Medulla oblongata (tissue), 1 donor: ENCODE measurements around the gene ZBTB7B.
"Not testable (repeated sequence)": the region's sequence is repeated elsewhere in the genome, so short reads cannot be mapped to it uniquely, and the experiment has no call there.

Experiments
- DNase-seq: peaks from one replicate; pipeline ENCODE4 v3.0.0-alpha.2; 2015; ENCODE audit errors: extremely low spot score

The ZBTB7B gene

DNA sequence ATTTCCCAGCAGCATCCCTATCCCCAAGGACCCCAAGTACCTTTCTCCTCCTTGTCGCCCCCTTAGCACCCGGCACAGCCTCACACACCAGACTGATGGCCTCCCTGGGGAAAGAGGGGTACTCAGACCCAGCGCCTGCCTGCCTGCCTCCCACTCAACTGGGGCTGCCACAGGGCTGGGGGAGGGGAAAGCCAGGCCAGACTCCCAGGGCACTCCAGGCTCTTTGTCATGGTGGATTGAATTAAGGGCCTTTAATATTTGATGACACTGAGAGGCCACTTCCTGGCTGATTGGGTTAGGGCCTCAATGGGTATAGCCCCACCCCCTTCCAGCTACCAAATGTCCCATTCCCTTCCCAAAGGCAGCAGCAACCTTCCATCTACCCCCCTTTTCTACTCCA lies 33.9 kb upstream of the ZBTB7B start:
- no peak for DNase-seq

DNA sequence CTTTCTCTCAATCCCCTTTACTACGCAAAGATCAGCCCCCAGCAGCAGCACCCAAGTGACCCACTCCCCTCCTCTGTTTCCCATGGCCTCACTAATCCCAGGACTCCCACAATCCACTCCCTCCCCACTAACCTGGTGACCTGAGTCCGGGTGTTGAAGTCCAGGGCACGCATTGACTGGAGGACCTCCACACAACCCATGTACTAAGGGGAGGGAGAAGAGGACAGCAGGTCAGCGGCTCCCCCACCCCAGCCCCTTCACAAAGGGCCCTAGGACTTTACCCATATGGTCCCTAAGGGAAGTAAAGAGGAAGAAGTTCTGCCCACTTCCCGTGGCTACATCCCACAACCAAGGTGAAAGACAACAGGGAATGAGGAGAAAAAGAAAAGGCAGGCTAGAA lies 33.4 kb upstream of the ZBTB7B start:
- no peak for DNase-seq

DNA sequence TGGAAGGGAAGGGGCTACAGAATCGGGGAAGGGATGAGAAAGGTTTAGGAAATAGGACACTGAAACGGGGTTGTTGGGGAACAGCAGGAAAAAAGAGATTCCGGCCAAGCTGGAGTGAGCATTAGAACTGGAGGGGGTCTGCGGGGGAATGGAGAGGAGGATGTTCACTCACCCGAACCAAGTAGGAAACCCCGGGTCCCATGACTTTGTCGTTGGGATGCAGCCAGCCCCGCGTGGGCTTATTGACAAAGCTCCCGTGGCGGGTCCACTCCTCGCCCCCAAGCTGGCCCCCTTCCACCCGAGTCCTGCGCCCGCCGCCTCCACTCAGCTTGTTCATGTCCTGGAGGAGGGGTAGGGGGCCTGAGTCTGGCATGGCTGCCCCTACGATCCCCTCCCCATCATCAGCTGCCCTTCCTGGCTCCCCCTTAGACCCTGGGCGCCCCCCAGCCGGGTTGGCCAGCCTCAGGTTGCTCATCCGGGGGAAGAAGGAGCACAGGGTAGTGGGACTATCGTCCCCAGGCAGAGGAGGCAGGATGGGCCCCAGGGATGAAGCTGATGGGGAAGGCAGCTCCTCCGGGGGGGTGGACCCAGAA lies 32.6 kb upstream of the ZBTB7B start:
- DNase-seq = no peak

DNA sequence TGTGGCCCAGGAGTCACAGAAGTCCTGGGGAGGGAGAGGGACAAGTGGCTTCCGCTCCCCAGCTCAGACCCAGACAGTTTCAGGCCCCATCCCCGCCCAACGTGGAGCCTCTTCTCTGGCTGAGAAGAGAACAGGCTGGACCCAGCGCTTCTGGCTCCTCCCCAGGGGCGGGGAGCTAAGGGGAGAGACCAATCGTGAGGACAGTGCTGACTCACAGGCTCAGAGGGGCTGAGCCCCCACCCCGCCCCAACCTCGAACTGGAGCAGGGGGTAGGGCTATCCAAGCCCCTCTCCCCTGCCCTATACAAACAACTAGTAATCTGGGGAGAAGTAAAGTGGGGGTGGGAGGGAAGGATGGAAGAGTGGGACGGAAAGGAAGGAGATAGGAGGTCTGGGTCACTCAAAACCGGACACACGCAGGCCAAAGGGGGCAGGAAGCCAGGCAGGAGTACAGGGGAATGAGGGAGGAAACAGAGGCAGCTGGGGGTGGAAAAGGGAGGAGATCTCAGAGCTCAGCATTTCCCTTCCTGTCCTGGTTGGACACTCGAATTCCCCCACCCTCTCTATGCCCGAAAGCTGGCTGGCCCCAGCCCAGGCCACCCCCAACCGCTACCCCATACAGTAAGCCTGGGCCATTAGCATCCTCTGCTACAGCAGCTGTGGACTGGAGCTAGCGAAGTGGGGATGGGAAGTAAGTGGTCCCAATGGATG lies 31.8 kb upstream of the ZBTB7B start, which contains the start of gene SHC1:
Gene SHC1 (minus strand): TSS at position 117 of the 710 bp plus-strand sequence. CDS start 221 bp downstream, outside the sequence.
- DNase-seq = peak; percentile 95

DNA sequence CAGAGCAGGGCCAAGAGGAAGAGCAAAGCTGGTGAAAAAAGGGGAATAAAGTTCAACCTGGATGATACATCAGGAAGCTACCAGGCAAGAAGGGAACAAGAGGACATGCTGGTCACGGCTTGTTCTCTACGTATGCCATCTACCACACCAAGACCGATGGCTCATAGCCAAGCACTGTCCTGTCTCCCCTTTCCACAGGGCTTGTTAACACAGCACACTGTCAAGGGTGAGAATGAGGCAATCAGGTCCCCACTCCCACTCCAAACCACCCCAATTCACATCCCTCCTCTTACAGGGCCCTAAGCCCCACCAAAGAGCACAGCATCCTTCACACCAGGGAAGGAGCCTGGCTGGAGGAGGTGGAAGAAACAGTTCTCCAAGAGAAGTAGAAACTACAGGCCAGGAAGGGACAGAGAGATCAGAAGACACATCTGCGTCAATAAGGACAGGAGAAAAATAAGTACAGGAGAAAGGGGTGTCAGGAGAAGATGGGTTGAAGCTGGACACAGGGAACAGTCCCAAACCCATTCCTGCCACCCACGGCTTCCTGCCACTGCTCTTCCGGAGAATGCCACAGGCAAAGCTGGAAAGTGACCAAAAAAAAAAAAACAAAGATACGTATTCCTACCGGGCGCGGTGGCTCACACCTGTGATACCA lies 31.1 kb upstream of the ZBTB7B start:
- DNase-seq = no peak

DNA sequence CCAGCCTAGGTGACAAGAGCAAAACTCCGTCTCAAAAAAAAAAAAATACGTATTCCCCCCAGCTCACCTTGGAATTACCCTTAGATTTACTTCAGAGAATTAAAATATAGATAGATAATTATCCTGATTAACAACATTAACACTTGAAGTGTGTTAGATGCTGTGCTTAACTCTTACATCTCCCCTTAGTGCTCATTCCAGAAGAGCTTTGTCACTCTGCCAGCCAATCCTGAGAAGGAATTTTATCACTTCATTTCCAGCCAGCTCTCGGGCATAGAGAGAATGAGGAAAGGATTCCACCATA lies 30.4 kb upstream of the ZBTB7B start:
- no peak for DNase-seq

DNA sequence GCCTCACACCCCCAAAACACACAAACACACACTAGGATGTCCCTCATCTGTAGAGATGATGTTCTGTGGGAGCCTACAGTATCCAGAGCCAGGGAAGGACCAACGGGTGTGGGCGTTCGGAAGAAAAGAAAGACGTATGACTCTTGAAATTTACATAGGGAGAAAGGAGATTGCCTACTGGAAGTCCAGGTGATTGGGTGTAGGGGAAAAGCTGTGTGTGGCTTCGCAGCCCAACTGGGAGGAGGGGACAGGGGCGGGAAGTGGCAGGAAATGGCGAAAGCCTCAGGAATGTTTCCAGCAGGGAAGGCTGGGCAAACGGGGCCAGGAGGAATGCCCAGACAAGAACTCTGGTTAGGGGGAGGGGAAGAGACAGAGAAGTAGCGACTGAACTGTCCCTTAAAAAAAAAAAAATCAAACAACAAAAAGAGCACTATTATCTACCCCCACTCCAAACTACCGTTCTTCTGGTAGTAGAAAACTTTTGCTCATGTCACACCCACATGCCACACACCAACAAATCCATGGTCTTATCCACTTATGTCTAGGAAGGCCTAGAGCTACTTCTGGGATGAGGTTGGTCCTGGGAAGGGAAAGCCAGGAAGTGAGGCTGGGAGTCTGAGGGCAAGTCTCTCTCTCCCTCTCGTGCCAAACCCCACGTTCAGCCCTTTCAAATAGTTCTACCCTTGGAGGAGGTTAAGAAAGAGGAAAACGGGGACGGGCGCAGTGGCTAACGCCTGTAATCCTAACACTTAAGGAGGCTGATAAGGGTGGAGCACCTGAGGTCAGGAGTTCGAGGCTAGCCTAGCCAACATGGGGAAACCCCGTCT lies 29.9 kb upstream of the ZBTB7B start:
- DNase-seq = peak; percentile 62

DNA sequence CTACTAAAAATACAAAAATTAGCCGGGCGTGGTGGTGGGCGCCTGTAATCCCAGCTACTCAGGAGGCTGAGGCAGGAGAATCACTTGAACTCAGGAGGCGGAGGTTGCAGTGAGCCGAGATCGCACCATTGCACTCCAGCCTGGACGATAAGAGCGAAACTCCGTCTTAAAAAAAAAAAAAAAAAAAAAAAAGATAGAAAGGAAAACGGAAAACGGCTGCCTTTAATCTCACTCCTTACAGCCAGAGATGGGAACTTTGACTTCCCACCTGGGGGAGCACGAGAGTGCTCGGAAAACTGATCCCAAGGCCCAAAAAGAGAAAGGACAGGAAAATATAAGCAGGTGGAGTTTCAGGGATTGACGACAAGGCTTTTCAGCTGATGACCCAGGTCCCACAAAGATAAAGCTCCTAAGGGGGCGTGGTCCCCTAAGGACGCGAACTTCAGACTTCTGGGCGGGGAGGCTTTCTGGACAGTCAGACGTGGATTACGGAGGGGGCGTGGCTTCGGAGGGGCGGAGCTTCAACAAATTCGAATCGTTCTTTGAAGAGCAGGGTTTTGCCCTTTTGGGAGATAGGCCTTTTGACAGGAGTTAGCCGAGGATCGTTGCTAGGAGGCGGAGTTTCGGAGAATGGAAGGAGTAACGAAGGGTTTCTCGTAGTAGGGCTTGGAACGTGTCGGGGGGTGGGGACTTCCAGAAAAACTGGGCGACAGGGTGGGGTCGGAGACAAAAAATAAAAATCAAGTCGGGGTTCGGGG lies 29.1 kb upstream of the ZBTB7B start:
- peak; percentile 93 for DNase-seq

DNA sequence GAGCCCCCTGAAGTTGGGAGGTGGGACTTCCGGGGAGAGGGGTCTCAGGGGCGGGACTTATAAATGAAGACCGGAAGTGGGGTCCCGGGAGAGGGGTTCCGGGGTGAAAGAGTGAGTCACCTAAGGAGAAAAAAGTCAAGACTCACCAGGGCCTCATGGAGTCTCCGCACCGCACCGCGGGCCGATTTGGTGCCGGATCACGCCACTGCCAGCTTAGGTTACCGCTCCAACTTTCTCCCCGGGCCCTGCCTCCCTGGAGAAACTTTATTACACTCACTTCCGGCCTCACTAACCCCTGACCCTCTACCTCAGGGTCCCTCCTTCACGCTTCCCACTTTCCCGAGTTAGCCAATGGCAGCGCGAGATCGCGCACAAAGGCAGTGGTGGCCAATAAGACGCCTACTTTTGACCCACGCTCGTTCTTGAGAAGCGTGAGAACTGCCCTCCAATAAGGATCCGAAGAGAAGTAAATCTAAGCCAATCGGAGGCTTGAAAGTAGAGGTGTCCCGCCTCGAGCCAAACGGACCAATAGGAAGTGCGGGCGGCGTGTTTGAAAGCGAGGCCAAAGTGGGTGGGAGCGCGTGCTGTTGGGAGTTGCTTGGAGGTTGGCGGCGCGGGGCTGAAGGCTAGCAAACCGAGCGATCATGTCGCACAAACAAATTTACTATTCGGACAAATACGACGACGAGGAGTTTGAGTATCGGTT lies 28.3 kb upstream of the ZBTB7B start, which contains the start of gene CKS1B:
Gene CKS1B (plus strand): TSS at position 580 of the 706 bp plus-strand sequence. CDS start 65 bp downstream, at position 645.
- peak; percentile 100 for DNase-seq

DNA sequence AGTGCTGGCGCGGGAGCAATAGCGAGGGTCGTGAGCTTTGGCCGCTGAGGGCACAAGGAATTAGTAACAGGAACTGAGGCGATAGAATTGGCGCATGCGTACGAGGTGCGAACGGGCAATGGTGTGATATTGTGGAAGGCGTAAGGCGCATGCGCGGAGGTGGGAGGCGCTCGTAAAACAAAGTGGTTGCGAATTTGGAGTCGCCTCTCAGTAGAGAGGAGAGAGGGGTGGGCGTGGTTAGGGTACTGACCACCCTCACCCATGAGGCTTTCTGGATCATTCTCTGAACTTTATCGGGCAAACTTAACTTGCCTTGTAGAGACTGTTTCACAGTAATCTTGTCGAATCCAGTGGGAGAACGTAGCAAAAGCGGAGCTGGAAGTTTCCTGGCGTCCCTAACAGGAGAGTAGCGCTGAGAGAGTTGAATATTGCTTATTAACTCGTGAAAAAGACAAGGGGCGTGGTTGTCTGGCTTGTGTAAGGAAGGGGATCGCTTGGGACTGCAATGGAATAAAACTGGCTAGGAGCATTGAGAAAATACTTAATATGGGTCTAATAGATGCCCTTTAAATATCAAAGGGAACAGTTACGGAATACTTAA lies 27.7 kb upstream of the ZBTB7B start:
- DNase-seq = peak; percentile 98

DNA sequence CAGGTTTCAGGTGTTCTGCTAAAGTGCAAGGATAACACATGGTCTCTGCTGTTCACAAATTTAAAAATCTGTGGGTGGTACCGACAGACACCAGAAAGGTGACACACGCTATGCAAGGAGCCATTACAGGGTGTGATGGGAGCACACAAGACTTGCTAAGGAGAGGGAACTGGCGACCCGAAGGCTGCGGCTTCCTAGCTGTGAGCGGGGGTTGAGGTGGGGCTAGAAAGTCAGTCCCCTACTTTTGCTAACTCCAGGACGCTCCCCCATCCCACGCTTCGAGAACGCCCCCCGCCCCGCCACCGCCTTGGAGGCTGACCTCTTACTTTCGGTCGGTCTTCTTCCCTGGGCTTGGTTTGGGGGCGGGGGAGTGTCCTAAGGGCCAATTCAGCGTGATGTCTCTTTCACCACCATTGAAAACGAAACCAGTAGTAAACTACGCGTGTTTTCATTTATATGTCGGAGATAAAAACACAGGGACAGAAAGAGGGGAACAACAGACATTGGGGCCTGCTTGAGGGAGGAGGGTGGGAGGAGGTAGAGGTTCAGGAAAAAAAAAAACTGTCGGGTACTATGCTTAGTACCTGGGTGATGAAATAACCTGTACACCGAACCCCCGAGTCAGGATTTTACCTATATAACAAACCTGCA lies 27.1 kb upstream of the ZBTB7B start:
- peak; percentile 58 for DNase-seq

DNA sequence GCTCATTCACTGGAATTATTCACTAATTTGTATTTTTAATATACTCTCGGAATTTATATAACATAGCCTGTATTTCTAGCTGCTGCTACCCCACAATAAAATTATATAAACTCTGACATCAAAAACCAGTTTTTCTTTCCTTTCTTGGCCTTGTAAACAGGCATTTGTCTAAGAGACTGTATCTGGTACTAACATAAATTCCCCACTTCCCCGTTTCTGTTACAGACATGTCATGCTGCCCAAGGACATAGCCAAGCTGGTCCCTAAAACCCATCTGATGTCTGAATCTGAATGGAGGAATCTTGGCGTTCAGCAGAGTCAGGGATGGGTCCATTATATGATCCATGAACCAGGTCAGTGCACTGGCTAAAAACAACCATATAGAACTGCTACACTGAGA lies 24.8 kb upstream of the ZBTB7B start:
- not testable (repeated sequence) for DNase-seq

DNA sequence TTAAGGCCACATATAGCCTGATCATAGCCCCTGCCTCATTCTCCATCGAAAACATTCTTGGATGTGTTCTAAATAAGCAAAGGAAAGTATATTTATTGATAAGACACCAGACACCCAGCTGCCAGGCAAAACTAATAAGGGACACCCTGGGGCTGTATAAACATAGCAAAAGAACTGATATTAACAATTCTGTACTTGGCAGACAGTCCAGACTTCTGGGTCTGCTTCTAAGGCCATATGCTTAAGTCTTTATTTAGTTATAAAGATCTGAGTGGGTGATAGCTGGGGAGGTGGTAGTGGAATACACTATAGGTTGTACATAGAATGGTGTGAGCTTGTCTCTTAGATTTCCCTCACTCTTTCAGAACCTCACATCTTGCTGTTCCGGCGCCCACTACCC lies 24.2 kb upstream of the ZBTB7B start:
- no peak for DNase-seq

DNA sequence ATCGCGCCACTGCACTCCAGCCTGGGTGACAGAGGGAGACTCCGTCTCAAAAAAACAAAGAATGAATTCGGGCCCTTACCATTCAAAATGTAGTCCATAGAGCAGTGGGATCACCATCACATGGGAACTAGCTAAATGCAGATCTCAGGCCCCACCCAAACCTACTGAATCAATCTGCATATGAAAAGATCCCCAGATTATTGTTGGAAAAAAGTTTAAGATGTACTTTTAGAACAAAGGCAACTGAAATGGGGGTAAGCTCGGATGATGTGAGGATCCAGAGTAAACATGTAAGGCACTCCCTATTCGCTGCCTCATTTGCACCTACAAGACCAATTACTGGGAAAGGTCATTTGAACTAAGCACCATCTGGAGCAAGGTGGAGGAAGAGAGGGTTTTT lies 20.3 kb upstream of the ZBTB7B start:
- no peak for DNase-seq

DNA sequence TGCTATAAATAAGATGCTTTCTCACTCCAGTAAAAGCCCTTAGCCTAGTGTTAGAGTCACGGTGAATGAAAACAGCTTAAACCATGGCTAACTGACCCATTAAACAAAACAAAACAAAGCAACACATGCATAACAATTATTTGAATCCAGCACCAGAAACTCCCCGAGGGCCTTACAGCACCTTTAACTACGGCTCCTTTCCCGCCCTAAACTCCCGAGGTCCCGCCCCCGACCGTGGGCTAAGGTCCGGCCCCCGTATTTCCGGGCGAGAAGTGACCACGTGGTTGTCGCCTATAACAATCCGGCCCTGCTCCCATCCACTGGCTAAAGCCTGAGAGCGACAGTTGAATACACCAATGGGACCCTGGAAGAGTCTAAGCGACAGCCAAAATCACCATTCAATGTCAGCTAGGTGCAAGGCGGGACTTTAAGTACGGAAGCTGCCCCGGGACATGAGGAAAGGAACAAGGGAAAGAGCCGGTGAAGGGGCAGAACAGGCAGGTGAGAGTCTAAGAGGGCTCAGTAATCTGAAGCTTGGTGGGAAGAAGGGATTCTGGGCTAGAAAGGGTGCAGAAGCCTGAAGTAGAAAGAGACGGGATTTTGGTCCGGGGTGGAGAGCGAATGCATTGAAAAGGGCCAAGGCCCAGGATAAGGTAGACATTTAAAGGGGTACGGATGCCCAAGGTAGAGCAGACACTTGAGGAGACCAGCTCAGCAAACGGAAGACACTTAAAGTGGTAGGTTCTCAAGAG lies 19.5 kb upstream of the ZBTB7B start, which contains the start of gene FLAD1:
Gene FLAD1 (plus strand): TSS at position 448 of the 752 bp plus-strand sequence. CDS start 351 bp downstream, outside the sequence.
- peak; percentile 99 for DNase-seq

DNA sequence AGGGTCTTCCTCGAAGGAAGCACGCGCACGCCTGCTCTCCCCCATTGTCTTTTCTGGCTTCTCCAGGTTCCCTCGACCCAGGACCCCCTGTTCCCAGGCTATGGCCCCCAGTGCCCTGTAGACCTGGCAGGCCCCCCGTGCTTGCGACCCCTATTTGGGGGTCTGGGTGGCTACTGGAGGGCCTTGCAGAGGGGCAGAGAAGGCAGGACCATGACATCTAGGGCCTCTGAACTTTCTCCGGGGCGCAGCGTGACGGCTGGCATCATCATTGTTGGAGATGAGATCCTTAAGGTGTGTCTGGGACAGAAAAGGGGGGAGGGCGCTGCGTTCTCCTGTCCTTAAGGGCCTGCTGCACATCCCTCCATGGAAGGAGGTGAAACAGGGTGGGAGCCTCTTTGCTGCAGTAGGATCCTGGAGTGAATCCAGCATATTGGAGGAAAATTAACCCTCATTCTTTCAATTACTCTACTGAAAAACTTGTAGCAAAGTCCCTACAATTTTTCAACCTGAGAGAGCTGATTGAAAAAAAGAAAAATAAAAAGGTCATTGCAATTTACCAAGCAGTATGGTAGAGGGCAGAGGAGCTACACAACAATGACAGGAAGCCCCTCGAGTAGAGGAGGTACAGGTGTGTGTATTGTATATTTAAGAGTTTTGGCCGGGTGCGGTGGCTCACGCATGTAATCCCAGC lies 18.7 kb upstream of the ZBTB7B start:
- no peak for DNase-seq

DNA sequence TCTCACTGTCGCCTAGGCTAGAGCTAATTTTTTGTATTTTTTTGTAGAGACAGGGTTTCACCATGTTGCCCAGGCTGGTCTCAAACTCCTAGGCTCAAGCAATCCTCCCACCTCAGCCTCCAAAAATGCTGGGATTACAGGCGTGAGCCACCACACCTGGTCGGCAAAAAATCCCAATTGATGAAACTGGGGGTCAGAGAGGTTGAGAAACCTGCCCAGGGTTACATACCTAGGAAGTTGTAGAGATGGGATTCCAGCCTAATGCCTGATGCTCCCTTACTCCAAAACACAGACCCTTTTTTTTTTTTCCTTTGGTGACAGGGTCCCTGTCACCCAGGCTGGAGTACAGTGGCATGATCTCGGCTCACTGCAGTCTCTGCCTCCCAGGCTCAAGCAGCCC lies 15.9 kb upstream of the ZBTB7B start:
- not testable (repeated sequence) for DNase-seq

DNA sequence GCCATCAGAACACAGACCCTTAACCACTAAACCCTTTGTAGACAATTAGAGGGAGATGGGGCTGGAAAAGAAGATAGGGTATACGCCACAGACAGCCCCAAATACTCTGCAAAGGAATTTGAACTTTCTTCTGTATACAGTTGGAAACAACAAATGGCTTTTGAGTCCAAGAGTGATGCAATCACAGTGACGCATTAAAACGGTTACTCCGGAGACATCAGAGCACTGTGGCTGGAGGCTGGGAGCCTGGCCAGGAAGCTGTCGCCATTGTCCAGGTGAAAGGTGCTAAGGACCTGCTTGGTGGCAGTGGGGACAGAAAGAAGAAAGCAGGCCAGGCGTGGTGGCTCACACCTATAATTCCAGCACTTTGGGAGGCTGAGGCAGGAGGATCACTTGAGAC lies 15.3 kb upstream of the ZBTB7B start:
- DNase-seq = no peak
